H1 (cell line): ENCODE results near the gene FKBP10. TPM values are rescaled to one million over a fixed set of nuclear protein-coding genes. Genes with fewer than 3 reads are reported as not detected.
"Not testable (repeated sequence)": the region's sequence is repeated elsewhere in the genome, so short reads cannot be mapped to it uniquely, and the experiment has no call there.

Experiments
- CTCF ChIA-PET: fragments of 300-600 bp; sonication (Branson Sonifier 250); formaldehyde crosslinking; loops from one replicate; lab custom pipeline; 2021; ENCODE audit not compliant: partially characterized antibody; lab: Charles Lee
- POLR2A ChIA-PET: fragments of 300-600 bp; sonication (Branson Sonifier 250); formaldehyde crosslinking; loops from one replicate; lab custom pipeline; 2021; ENCODE audit warnings: inconsistent platforms; ENCODE audit not compliant: partially characterized antibody; lab: Charles Lee
- DNase-seq, 2 experiments: peaks; one replicate each; pipeline versions ENCODE4 v3.0.0 to v3.0.0-alpha.2; 2010 to 2022; ENCODE audit warnings: low spot score in 2 of 2, low read depth in 1 of 2, mixed read lengths in 1 of 2
- FAIRE-seq: peaks from 2 replicates; lab custom pipeline; 2011; peaks lifted over from hg19 to GRCh38; lab: Jason Lieb, UNC
- H2AFZ ChIP-seq: 2 replicates; pipeline ENCODE4 v1.8.1; 2012; ENCODE audit warnings: low read length, inconsistent platforms
- H2AK5ac ChIP-seq: 2 replicates; pipeline ENCODE4 v1.6.1; 2013; ENCODE audit warnings: low read depth, low read length
- H2BK120ac ChIP-seq: replicated peaks from 2 replicates; pipeline ENCODE3; 2013; ENCODE audit warnings: low read depth, low read length, inconsistent platforms
- H2BK12ac ChIP-seq: 2 replicates; pipeline ENCODE4 v1.6.1; 2013; ENCODE audit warnings: low read depth, low read length
- H2BK15ac ChIP-seq: 2 replicates; pipeline ENCODE4 v1.6.1; 2013; ENCODE audit warnings: low read length
- H2BK20ac ChIP-seq: 2 replicates; pipeline ENCODE4 v1.6.1; 2013; ENCODE audit warnings: low read length
- H2BK5ac ChIP-seq: 2 replicates; pipeline ENCODE4 v1.6.1; 2013; ENCODE audit warnings: low read depth, low read length
- H3K14ac ChIP-seq: 2 replicates; pipeline ENCODE4 v1.6.1; 2013; ENCODE audit warnings: inconsistent platforms; ENCODE audit not compliant: insufficient read length
- H3K18ac ChIP-seq: 2 replicates; pipeline ENCODE4 v1.6.1; 2013; ENCODE audit warnings: low read length; ENCODE audit errors: extremely low read depth
- H3K23ac ChIP-seq: 2 replicates; pipeline ENCODE4 v1.6.1; 2013; ENCODE audit warnings: inconsistent platforms; ENCODE audit not compliant: insufficient read length
- H3K23me2 ChIP-seq: 2 replicates; pipeline ENCODE4 v1.6.1; 2013; ENCODE audit warnings: low read depth, low read length
- H3K27ac ChIP-seq: 2 replicates; pipeline ENCODE4 v1.6.1; 2011; ENCODE audit warnings: low read depth, low read length, inconsistent platforms
- H3K27me3 ChIP-seq, 4 experiments: replicated peaks in 1 of 4; 1 replicate in 1 of 4; 2 replicates in 3 of 4; pipeline versions ENCODE4 v1.6.1 to v1.8.1; 2011 to 2013; ENCODE audit warnings: low read length in 3 of 4, mild to moderate bottlenecking in 3 of 4, inconsistent platforms in 2 of 4, mixed read lengths in 2 of 4, moderate library complexity in 1 of 4; ENCODE audit not compliant: control insufficient read depth in 3 of 4, insufficient read depth in 3 of 4; ENCODE audit errors: extremely low read depth in 1 of 4
- H3K36me3 ChIP-seq, 4 experiments: 2 replicates each; pipeline versions ENCODE4 v1.6.1 to v1.8.1; 2011 to 2013; ENCODE audit warnings: mild to moderate bottlenecking in 4 of 4, low read length in 3 of 4, moderate library complexity in 2 of 4, control low read depth in 1 of 4, inconsistent platforms in 1 of 4; ENCODE audit not compliant: insufficient read depth in 4 of 4, control insufficient read depth in 2 of 4
- H3K4ac ChIP-seq: replicated peaks from 2 replicates; pipeline ENCODE3; 2013; ENCODE audit warnings: low read length, low read depth, mixed read lengths, inconsistent platforms; ENCODE audit not compliant: insufficient read length
- H3K4me1 ChIP-seq, 4 experiments: replicated peaks in 1 of 4; 1 replicate in 1 of 4; 2 replicates in 3 of 4; pipeline versions ENCODE4 v1.6.1 to v1.8.1; 2011 to 2013; ENCODE audit warnings: low read length in 3 of 4, inconsistent platforms in 2 of 4, mixed read lengths in 1 of 4; ENCODE audit not compliant: insufficient read depth in 4 of 4, control insufficient read depth in 3 of 4
- H3K4me2 ChIP-seq, 2 experiments: 2 replicates each; pipeline versions ENCODE4 v1.6.1 to v1.8.1; 2011 to 2013; ENCODE audit warnings: low read depth in 2 of 2, low read length in 2 of 2, control low read depth in 1 of 2, inconsistent platforms in 1 of 2, mild to moderate bottlenecking in 1 of 2; ENCODE audit not compliant: insufficient read depth in 1 of 2
- H3K4me3 ChIP-seq, 4 experiments: fragments of 200-600, 300-600 bp in 1 of 4; sonication (generic), shearing (Covaris generic), sonication (Bioruptor Twin) in 1 of 4; 2 replicates each; pipeline versions ENCODE4 v1.5.1 to v1.8.1; 2011 to 2016; ENCODE audit warnings: low read length in 4 of 4, low read depth in 3 of 4, control low read depth in 2 of 4, inconsistent platforms in 2 of 4, mild to moderate bottlenecking in 2 of 4, mixed read lengths in 1 of 4, moderate library complexity in 1 of 4; ENCODE audit not compliant: insufficient read depth in 2 of 4; ENCODE audit errors: extremely low read depth in 1 of 4
- H3K56ac ChIP-seq: replicated peaks from 2 replicates; pipeline ENCODE3; 2013; ENCODE audit warnings: low read depth, mild to moderate bottlenecking, mixed read lengths, low read length, inconsistent platforms; ENCODE audit not compliant: insufficient read length
- H3K79me1 ChIP-seq: 2 replicates; pipeline ENCODE4 v1.6.1; 2013; ENCODE audit warnings: low read depth, low read length, control low read depth
- H3K79me2 ChIP-seq, 2 experiments: 2 replicates each; pipeline versions ENCODE4 v1.6.1 to v1.8.1; 2012 to 2013; ENCODE audit warnings: low read length in 2 of 2, mild to moderate bottlenecking in 2 of 2, inconsistent platforms in 1 of 2; ENCODE audit not compliant: insufficient read depth in 2 of 2, control insufficient read depth in 1 of 2
- H3K9ac ChIP-seq, 4 experiments: replicated peaks in 1 of 4; 1 replicate in 1 of 4; 2 replicates in 3 of 4; pipeline versions ENCODE4 v1.6.1 to v1.8.1; 2011 to 2013; ENCODE audit warnings: low read depth in 3 of 4, low read length in 3 of 4, control low read depth in 2 of 4, mild to moderate bottlenecking in 2 of 4, moderate library complexity in 2 of 4, inconsistent platforms in 1 of 4; ENCODE audit errors: extremely low read depth in 1 of 4
- H3K9me3 ChIP-seq, 2 experiments: 2 replicates each; pipeline versions ENCODE4 v1.6.1 to v1.8.1; 2012 to 2013; ENCODE audit warnings: mild to moderate bottlenecking in 2 of 2, moderate library complexity in 2 of 2, control low read depth in 1 of 2, inconsistent platforms in 1 of 2, low read depth in 1 of 2, low read length in 1 of 2, mixed read lengths in 1 of 2; ENCODE audit not compliant: insufficient read depth in 2 of 2
- H4K20me1 ChIP-seq, 2 experiments: replicated peaks in 1 of 2; 2 replicates each; pipeline versions ENCODE3 to v1.8.1; 2011 to 2013; ENCODE audit warnings: inconsistent platforms in 2 of 2, low read length in 2 of 2, mild to moderate bottlenecking in 1 of 2; ENCODE audit not compliant: insufficient read depth in 2 of 2, control insufficient read depth in 1 of 2
- H4K5ac ChIP-seq: 2 replicates; pipeline ENCODE4 v1.6.1; 2013; ENCODE audit warnings: low read length, low read depth, mixed read lengths, inconsistent platforms; ENCODE audit not compliant: insufficient read length
- H4K8ac ChIP-seq: 2 replicates; pipeline ENCODE4 v1.8.0; 2013; ENCODE audit warnings: mild to moderate bottlenecking, moderate library complexity, low read length, inconsistent platforms; ENCODE audit not compliant: insufficient read depth; ENCODE audit errors: extremely low read depth
- H4K91ac ChIP-seq: replicated peaks from 2 replicates; pipeline ENCODE3; 2013; ENCODE audit warnings: low read length, mixed read lengths, inconsistent platforms; ENCODE audit not compliant: insufficient read length
- WGBS, 2 experiments: shearing (Covaris generic) in 1 of 2; methylation state at CpG; one replicate each; pipeline versions ENCODE4 v1.1.6 to v1.1.7; 2013 to 2015; ENCODE audit warnings: low lambda C conversion rate in 2 of 2, mixed read lengths in 2 of 2, inconsistent platforms in 1 of 2, low coverage in 1 of 2, missing lambda C conversion rate in 1 of 2; ENCODE audit not compliant: insufficient replicate concordance in 2 of 2, insufficient coverage in 1 of 2, insufficient read length in 1 of 2; ENCODE audit errors: extremely low coverage in 1 of 2, missing lambda C conversion rate in 1 of 2; 5-methylcytosine and 5-hydroxymethylcytosine counted together
- polyA plus RNA-seq, 7 experiments: library from polyadenylated mRNA; depleted of rRNA in 3 of 7; stranded (reverse) in 5 of 7; unstranded in 2 of 7; fragments of >200 nt in 5 of 7; fragments of 200-250 nt in 2 of 7; gene quantifications; 1 replicate in 5 of 7; 2 replicates in 1 of 7; 4 replicates in 1 of 7; pipeline versions ENCODE4 v1.2.1 to v1.2.3, GENCODE V29; 2011 to 2013; ENCODE audit warnings: missing spikeins in 2 of 7, mixed read lengths in 2 of 7
- total RNA-seq: library from RNA; stranded (reverse); fragmentation: NEBNext Ultra II Directional; extraction: Animal tissue kit (Norgen Biotek cat#: 25700); gene quantifications from 2 replicates; pipeline ENCODE4 v1.2.1, GENCODE V29; 2021

Gene FKBP10
- total and polyA plus RNA-seq, 2 of the 8 experiments (the other 6 are each of a cell fraction or from before 2014, with no cell fraction given): 173 to 283 TPM

DNA sequence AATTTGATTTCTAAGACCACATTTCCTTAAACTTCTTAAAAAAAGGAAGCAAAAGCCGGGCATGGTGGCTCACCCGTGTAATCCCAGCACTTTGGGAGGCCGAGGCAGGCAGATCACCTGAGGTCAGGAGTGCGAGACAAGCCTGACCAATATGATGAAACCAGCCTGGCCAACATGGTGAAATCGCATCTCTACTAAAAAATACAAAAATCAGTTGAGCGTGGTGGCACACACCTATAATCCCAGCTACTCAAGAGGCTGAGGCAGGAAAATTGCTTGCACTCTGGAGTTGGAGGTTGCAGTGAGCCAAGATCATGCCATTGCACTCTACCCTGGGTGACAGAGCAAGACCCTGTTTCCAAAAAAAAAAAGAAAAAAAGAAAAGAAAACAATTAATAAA lies 28.0 kb downstream of the FKBP10 start:
- H3K23me2 ChIP-seq, H3K4me3 ChIP-seq, H4K91ac ChIP-seq, H3K4me2 ChIP-seq, H3K18ac ChIP-seq, H3K9me3 ChIP-seq, FAIRE-seq, H4K20me1 ChIP-seq, H2BK5ac ChIP-seq, H3K27me3 ChIP-seq, H4K5ac ChIP-seq, H3K4me1 ChIP-seq, H3K14ac ChIP-seq, H4K8ac ChIP-seq, H2BK120ac ChIP-seq, H3K36me3 ChIP-seq, H2AFZ ChIP-seq, H3K79me1 ChIP-seq, H3K23ac ChIP-seq, H3K27ac ChIP-seq, H3K56ac ChIP-seq, H3K79me2 ChIP-seq, H2AK5ac ChIP-seq, H2BK12ac ChIP-seq, POLR2A ChIA-PET, H3K9ac ChIP-seq, H3K4ac ChIP-seq, H2BK15ac ChIP-seq, DNase-seq, CTCF ChIA-PET, H2BK20ac ChIP-seq: not testable (repeated sequence)
- WGBS, 2 experiments: 85% methylated on average over 6 of the region's 6 CpGs; no CpG with 5 or more reads in 1 of the 2 experiments
